ENCODE measurements around the gene EMC7. TPM values are rescaled to one million over a fixed set of nuclear protein-coding genes. Genes with fewer than 3 reads are reported as not detected.
A peak's percentile ranks its signal among the peaks of the same experiment; 100 is the strongest.

Gene EMC7
- total and polyA plus RNA-seq, 2 of the 13 experiments (the other 11 are each of a cell fraction or from before 2014, with no cell fraction given), result 46.8 to 113 TPM

DNA sequence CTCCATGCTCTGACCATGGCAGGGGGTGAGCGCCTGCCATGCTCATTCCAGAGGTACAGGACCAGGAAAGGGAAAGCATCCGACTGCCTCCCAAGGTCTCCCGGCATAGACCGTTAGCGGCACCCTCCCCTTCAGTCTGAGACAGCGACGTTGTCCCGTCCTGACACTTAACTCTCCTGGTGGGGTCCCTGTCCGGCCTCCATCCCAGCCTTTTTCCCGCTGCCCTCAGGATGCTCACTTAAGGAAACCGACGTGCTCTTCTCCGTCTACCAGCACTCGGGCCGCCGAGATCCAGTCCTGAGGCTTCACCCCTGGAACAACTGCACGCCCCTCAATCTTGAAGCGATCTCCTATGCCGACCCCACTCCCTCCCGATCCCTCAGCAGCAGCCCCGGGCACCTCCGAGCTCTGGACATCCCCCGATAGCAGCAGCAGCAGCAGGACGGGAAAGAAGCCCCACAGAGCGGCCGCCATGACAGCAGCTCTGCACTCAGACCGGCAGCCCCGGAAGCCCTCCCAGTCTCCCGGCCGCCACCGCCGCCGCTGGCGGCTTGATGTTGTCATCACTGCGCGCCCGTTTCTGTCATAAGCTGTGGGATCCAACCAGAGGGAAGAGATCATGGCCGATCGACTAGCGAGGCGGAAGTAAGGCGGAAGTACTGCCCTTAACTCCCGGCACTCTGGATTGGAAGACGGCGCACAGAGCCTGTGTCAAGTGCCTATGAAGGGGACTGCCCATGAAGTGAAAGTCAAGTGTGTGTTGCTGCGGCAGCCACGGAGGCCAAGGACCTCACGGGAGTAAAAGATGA is at the start of gene EMC7, which contains the start of gene PGBD4 (continued):
- TF ChIP-seq CAMTA2 (CRISPR knock-in tag; IDR thresholded peaks at IDR 0.05; ENCODE audit: borderline replicate concordance), result 0 out of 2 replicates have a peak, but pooled peaks have one; percentile 25
- no peak for TF ChIP-seq ZNF564 (CRISPR knock-in tag; IDR thresholded peaks at IDR 0.05)
- peak; percentile 99 for TF ChIP-seq HOXA3 (CRISPR knock-in tag; IDR thresholded peaks at IDR 0.05)
- TF ChIP-seq NCOR1 (IDR thresholded peaks at IDR 0.05; ENCODE audit: borderline replicate concordance, low read length), result no peak
- TF ChIP-seq, protein P1, sequence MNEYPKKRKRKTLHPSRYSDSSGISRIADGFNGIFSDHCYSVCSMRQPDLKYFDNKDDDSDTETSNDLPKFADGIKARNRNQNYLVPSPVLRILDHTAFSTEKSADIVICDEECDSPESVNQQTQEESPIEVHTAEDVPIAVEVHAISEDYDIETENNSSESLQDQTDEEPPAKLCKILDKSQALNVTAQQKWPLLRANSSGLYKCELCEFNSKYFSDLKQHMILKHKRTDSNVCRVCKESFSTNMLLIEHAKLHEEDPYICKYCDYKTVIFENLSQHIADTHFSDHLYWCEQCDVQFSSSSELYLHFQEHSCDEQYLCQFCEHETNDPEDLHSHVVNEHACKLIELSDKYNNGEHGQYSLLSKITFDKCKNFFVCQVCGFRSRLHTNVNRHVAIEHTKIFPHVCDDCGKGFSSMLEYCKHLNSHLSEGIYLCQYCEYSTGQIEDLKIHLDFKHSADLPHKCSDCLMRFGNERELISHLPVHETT (CRISPR knock-in tag; conservative IDR thresholded peaks at IDR 0.05), result peak; percentile 42
- peak; percentile 52; the same call in 1 of the 2 replicates for TF ChIP-seq ERF (CRISPR knock-in tag; IDR thresholded peaks at IDR 0.05)
- TF ChIP-seq SALL2 (CRISPR knock-in tag; IDR thresholded peaks at IDR 0.05), result no peak; the same call in 1 of the 2 replicates
- TF ChIP-seq FIP1L1 (IDR thresholded peaks at IDR 0.05; ENCODE audit: borderline replicate concordance, insufficient read depth, low read depth, low read length), result no peak
- TF ChIP-seq FOXO1 (CRISPR knock-in tag; IDR thresholded peaks at IDR 0.05), result peak; percentile 63; the same call in 1 of the 2 replicates
- TF ChIP-seq NONO (IDR thresholded peaks at IDR 0.05), result no peak
- TF ChIP-seq NONO (CRISPR knock-in tag; conservative IDR thresholded peaks at IDR 0.05), result peak; percentile 79
- no peak for TF ChIP-seq SMYD3 (CRISPR knock-in tag; IDR thresholded peaks at IDR 0.05)
- no peak for TF ChIP-seq PTBP1 (IDR thresholded peaks at IDR 0.05; ENCODE audit: low read depth, low read length, poor library complexity, severe bottlenecking)
- no peak for TF ChIP-seq NFE2 (CRISPR knock-in tag; IDR thresholded peaks at IDR 0.05)
- TF ChIP-seq FLYWCH1 (CRISPR knock-in tag; IDR thresholded peaks at IDR 0.05), result no peak
- TF ChIP-seq BHLHE40 (IDR thresholded peaks at IDR 0.05; ENCODE audit: low read length), result no peak
- TF ChIP-seq ZNF772 (CRISPR knock-in tag; IDR thresholded peaks at IDR 0.05), result 0 out of 2 replicates have a peak, but pooled peaks have one; percentile 61
- TF ChIP-seq, protein P2, sequence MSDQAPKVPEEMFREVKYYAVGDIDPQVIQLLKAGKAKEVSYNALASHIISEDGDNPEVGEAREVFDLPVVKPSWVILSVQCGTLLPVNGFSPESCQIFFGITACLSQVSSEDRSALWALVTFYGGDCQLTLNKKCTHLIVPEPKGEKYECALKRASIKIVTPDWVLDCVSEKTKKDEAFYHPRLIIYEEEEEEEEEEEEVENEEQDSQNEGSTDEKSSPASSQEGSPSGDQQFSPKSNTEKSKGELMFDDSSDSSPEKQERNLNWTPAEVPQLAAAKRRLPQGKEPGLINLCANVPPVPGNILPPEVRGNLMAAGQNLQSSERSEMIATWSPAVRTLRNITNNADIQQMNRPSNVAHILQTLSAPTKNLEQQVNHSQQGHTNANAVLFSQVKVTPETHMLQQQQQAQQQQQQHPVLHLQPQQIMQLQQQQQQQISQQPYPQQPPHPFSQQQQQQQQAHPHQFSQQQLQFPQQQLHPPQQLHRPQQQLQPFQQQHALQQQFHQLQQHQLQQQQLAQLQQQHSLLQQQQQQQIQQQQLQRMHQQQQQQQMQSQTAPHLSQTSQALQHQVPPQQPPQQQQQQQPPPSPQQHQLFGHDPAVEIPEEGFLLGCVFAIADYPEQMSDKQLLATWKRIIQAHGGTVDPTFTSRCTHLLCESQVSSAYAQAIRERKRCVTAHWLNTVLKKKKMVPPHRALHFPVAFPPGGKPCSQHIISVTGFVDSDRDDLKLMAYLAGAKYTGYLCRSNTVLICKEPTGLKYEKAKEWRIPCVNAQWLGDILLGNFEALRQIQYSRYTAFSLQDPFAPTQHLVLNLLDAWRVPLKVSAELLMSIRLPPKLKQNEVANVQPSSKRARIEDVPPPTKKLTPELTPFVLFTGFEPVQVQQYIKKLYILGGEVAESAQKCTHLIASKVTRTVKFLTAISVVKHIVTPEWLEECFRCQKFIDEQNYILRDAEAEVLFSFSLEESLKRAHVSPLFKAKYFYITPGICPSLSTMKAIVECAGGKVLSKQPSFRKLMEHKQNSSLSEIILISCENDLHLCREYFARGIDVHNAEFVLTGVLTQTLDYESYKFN (CRISPR knock-in tag; conservative IDR thresholded peaks at IDR 0.05), result peak; percentile 49; the same call in 1 of the 2 replicates
- no peak for TF ChIP-seq IKZF4 (CRISPR knock-in tag; IDR thresholded peaks at IDR 0.05; ENCODE audit: borderline replicate concordance, low read depth, not compliant biosample characterization)
- TF ChIP-seq KLF6 (CRISPR knock-in tag; IDR thresholded peaks at IDR 0.05), result no peak
- TF ChIP-seq ATF1 (CRISPR knock-in tag; IDR thresholded peaks at IDR 0.05), result peak; percentile 99
- TF ChIP-seq, protein P3, sequence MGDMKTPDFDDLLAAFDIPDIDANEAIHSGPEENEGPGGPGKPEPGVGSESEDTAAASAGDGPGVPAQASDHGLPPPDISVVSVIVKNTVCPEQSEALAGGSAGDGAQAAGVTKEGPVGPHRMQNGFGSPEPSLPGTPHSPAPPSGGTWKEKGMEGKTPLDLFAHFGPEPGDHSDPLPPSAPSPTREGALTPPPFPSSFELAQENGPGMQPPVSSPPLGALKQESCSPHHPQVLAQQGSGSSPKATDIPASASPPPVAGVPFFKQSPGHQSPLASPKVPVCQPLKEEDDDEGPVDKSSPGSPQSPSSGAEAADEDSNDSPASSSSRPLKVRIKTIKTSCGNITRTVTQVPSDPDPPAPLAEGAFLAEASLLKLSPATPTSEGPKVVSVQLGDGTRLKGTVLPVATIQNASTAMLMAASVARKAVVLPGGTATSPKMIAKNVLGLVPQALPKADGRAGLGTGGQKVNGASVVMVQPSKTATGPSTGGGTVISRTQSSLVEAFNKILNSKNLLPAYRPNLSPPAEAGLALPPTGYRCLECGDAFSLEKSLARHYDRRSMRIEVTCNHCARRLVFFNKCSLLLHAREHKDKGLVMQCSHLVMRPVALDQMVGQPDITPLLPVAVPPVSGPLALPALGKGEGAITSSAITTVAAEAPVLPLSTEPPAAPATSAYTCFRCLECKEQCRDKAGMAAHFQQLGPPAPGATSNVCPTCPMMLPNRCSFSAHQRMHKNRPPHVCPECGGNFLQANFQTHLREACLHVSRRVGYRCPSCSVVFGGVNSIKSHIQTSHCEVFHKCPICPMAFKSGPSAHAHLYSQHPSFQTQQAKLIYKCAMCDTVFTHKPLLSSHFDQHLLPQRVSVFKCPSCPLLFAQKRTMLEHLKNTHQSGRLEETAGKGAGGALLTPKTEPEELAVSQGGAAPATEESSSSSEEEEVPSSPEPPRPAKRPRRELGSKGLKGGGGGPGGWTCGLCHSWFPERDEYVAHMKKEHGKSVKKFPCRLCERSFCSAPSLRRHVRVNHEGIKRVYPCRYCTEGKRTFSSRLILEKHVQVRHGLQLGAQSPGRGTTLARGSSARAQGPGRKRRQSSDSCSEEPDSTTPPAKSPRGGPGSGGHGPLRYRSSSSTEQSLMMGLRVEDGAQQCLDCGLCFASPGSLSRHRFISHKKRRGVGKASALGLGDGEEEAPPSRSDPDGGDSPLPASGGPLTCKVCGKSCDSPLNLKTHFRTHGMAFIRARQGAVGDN (CRISPR knock-in tag; IDR thresholded peaks at IDR 0.05), result peak; percentile 81

All from HepG2 (cell line).